Stimulated activated CD4-positive, alpha-beta T cell treated with anti-CD3 and anti-CD28 coated beads, Interleukin-4, amount 100 ng/mL, for 48 hours (primary cell): ENCODE data around the gene AFAP1.

Experiments
- DNase-seq, 2 donors: peaks; one replicate each; pipeline ENCODE4 v3.0.0-alpha.2; 2020; ENCODE audit warnings: low read depth in 2 of 2

The AFAP1 gene

DNA sequence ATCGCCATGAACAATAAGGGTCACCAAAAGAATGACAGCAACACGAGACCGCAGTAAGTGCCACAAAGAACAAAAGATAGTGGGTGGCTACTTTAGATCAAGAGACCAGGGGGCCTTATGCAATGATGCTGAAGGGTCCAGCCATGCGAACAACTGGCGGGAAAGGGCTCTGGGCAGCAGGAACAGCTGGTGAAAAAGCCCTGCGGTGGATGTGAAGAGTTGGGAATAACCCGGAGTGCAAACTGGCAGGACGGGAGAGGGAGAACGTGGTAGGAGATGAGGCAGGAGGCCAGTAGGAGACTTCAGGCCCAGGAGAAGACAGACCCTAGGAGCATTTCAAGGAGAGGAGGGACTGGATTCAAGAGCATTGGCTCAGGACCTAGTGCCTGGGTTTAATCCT is 120.2 kb downstream of the AFAP1 start:
- no peak for DNase-seq

DNA sequence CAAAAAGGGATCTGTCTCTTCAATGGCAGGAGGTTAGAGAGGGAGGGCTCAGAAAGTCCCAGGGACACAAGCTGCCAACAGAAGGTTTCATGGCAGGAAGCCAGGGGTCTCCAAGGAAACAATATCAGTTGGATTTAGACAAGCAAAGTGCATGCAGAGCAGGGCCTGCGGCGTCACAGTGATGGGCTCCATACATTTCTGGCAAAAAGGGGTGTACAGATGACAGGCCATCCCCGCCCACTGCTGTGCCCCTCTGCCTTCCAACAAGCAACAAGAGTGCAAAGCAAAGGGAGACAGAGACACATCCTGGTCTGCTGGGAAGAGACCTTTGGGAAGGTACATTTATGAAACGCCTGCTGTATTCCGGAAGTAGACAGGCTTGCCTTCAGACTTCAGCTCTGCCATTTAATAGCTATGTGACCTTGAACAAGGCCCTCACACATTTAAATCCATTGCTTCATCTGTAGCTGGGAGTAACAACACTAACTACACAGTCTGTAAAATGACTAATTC is 121.2 kb downstream of the AFAP1 start:
- DNase-seq, result no peak

DNA sequence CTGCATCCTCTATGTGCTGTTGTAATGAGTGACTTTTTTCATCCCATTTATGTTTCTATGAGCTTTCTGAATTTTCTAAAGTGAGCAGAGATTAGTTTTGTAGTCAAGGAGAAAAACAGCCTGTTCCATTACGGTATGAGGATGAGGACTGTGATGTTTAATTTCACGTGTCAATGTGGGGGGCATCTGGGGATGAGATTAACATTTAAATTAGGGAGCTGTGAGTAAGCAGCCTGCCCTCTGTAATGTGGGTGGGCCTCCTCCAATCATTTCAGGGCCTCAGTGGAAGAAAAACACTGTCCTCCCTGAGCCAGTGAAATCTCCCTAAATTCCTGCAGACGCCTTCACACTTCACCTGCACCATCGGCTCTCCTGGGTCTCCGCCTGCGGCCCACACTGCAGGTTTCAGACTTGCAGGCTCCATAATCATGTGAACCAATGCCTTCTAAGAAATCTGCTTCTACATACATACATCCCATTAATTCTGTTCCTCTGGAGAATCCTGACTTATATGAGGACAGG is 121.7 kb downstream of the AFAP1 start:
- no peak for DNase-seq

GRCh38 chr4:7816771-7817170 is 122.9 kb downstream of the AFAP1 start:
- no peak for DNase-seq

DNA sequence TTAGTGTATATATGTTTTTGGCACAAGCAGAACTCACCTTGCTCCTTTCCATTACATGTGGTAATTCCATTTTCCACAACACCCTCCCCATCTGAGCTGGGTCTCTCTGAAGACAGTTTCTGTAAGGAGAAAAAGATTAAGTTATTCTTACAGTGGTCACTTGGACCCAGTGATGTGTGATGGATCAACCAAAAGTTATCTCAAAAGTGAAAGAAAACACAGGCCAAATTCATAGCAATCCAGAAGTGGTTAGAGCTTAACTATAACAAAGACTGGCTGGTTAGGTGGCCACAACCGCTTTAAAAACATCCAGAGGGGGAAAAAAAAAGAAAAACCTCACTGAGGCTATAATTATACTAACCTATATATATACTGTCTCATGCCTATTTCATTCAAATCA is 123.7 kb downstream of the AFAP1 start:
- DNase-seq, result no peak

DNA sequence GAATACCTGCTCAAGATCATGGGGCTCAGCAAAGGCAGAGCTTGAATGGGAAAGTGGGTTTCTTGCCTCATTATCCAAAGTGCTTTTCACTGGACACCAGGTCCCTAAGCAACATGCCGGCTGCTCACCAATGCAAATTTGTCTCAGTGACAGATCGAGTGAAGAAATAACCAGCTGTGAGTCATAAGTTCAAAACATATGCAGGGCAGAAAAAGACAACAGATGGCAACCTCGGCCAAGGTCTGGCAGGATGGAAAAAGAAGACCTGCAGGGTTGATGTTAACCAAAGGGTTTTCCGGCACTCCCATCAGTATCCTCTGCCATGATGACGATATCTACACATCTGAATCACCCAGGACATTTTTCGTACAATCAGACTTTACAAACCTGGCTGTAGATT is 124.1 kb downstream of the AFAP1 start:
- no peak for DNase-seq

GRCh38 chr4:7814451-7814850 is 125.2 kb downstream of the AFAP1 start:
- no peak for DNase-seq

- DNase-seq, result no peak
These were observed 126.0 kb downstream of the AFAP1 start for GRCh38 chr4:7813674-7814073.

GRCh38 chr4:7812921-7813320 is 126.7 kb downstream of the AFAP1 start:
- no peak for DNase-seq

- DNase-seq, result no peak
These were observed 127.3 kb downstream of the AFAP1 start for GRCh38 chr4:7812231-7812857.

DNA sequence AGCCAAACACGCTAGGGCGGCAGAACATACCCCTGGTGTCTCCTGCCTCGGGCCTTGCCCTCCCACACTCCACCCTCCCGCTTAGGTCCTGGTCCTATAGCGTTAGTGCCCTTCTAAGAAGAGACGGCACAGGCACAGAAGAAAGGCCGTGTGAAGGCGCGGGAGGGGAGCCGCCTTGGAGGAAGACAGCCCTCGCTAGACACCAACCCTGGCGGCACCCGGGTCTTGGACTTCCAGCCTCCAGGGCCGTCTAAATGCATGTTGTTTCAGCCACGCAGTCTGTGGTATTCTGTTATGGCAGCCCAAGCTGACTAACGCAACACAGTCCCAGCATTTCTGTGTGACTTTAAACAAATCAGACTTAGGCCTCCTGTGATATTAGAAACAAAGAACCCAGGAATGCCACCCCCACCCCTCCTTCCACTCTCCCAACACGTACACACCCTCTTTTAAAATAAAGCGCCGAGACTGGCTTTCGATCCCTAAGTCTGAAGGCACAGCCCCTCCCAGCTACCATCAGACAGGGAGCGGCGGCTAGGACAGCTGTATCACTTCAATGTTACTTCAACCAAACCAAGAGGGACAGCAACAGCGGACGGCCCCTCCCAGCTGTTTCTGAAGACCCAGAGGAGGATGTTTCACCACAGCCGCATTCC is 128.0 kb downstream of the AFAP1 start:
- DNase-seq, result no peak

DNA sequence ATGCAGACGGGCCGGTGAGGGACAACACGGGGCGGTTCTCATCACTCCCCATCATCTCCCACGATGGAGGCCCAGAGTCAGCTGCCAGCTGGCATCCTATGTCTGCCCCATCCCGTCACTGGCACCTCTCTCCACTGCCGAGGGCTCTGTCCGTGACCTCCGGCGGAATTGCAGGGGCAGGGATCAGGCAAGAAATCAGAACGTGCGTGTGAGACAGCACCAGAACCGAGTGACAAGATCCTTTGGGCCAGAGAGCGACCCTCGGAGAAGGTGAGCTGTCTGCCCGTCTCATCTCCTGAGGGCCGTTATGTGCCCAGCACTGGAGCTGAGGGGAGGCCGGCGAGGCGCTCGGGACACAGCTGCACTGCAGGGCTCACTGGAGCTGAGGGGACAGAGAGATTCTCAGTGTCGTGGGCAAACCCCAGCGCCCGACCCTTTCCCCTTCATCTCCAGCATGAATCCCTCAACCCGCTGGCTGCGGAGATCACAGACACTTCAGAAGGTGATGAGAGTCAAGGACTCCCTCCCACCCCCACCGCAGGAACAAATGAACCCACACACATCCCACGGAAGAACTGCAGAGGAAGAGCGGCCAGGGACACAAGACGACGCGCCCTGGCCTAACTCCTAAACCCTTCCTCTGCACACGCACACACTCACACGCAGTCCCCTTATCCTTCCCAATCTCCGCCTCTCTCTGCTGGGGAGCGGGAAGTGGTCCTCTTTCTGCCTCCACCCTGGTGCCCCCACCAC is 128.7 kb downstream of the AFAP1 start:
- no peak for DNase-seq

DNA sequence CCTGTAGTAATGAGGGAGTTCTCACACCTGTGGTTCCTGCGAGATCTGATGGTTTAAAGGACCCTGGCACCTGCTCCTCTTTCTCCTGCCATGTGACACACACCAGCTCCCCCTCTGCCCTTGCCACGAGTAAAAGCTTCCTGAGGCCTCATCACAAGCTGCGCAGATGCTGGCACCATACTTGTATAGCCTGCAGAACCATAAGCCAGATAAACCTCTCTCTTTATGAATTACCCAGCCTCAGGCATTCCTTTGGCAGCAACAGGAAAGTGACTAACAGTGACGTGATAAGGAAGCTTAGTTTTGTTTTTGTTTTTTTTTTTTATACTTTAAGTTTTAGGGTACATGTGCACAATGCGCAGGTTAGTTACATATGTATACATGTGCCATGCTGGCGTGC is 130.9 kb downstream of the AFAP1 start:
- DNase-seq, result no peak

DNA sequence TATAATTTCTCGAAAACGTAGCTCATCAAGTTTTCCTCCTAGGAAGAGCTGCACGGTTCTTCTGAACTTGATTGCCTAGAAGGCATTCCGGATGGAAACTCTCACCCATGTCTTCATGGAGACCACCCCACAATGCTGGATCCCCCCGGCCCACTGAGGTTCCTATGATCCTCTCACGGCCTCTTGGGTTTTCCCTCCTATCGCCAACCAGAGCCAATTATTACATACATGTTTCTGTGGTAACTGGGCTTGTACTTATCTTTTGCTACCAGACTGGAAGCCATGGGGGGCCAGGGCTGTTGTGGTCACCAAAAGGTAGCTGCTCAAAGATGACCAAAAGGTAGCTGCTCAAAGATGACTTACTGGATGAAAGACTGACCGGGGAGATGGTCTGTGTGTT is 131.5 kb downstream of the AFAP1 start:
- no peak for DNase-seq

GRCh38 chr4:7807351-7807921 is 132.2 kb downstream of the AFAP1 start:
- DNase-seq, result no peak

DNA sequence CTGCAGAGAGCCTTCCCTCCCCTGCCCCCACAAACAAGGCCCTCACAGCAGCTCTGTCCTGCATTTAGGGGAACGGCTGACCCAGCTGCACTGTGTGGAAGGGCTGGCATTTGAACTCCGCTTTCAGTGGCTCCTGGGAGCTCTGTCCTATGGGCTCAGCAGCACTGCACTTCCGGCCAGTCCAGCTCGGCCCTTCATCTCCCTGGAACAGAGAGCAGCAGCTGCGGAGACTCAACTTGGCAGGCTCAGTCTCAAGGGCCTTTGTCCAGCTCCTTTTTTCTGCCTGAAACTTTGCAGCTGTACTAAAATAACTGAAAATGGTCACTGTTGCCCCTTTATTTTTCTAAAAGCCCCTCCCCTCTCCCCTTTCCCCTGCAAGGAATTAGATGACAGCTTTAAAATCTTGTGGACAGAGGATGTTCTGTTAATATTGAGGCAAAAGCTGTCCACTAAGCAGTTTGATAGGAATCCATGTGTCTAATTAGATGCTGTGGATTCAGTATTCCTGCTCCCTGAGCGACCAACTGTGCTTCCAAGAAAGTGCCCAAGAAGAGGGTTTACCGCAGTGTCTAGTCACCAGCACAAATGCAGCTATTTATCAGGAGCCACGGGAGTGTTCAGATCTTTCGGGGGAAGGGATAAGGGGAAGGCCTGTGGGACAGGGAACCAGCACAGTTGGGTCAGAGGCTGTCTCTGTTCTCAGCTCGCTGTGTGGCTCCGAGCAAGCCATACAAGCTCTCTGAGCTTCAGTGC is 133.1 kb downstream of the AFAP1 start:
- DNase-seq, result no peak

- DNase-seq, result no peak
These were observed 133.9 kb downstream of the AFAP1 start for GRCh38 chr4:7805533-7806337.

DNA sequence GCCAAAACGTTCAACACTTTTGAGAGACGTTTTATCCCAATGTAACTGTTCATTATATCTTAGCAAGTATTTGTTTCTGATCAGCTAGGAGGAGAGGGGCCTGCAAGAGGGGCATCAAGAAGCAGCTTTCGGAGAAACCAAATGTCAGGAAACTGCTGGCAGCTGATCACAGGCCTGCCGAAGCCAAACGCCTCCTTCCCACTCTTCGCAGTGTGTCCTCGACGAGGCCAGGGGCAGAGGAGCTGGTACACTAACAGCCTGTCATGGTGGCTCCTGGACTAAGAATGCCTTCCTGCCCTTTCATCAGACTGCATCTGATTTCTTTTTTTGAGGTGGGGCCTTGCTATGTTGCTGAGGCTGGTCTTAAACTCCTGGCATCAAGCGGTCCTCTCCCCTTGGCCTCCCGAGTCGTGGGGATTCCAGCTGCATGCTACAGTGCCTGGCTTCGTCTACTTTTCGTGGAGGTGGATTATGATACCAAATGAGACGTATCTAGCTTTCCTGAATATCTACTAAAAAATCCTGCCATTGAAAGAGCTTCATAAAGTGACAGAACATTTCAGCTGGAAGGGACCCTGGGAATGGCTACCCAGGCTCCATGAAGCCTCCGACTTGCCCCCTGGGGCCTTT is 134.8 kb downstream of the AFAP1 start:
- DNase-seq, result no peak

DNA sequence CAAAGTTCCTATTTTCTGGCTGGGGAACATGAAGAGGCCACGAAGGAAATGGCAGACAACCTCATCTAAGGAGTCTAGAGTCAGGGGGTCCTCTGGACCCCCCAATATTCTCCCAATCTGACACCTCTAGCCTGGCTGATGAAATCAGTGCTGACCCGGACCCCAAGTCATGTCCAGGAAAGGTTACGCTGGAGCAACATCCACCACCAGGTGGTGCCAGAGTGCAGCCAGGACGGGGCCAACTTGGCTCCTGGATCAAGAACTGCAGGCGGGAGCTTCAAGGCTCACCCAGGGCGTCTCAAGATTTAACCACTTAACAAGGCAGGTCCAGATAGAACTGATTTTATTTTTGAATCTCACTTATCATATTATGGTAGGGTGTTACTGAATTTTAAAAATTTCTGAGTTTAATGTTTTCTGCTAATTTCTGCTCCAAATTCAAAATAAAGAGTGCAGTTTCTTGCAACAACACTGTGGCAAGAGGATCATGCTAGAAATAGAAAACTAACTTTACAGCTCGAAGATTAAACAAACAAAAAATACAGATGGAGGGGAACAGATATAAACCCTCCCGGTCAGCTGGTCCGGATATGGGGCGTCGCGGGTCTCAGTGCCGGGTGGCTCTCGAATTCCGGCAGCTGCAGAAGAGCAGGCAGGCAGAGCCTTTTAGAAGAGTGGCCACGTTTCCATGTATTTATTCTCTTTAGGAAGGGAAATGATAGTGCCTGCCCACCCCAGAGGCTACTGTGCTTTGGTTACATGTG is 135.5 kb downstream of the AFAP1 start:
- peak; percentile 77 to 90 for DNase-seq

- no peak for DNase-seq
These were observed 136.3 kb downstream of the AFAP1 start for GRCh38 chr4:7803371-7803770.
